ENCODE measurements around the gene PRSS27.

The PRSS27 gene

DNA sequence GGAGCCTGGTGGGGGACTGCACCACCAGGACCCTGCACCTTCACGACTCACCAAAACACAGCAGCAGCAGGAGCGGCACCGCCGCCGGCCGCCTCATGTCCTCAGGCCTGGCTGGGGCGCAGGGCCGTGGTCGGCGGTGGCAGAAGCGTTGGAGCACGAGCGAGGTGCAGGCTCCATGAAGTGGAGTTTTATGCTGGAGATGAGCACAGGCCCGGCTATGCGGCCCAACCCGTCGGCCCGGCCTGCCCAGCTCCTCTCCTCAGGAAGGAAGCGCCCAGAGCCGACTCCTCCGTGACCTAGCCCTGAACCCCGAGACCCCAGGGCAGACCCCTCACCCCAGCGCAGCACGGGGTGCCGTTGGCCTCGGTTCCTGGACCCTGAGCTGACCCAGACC lies at the start of gene PRSS27:
PRSS27 (minus strand) TSS at position 161 of the 394 bp plus-strand sequence; CDS start at position 97, 64 bp downstream.
- DNase-seq: no peak

DNA sequence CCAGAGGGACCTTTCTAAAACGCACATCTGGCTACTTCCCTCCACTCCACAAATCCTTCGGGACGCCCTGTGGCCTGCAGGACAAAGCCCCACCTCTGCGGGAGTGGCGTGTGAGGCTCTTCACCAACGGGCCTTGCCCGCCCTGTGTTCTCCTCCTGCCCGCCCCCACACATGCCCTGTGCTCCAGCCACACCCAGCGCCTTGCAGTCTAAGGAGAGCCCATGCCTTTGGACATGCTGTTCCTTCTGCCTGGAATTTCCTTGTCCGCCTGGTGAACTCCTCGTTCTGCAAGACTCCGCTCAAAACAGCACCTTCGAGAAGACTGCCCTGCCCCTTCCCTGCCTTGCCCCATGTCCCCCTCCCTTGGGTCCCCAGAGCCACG lies 49.6 kb upstream of the PRSS27 start:
- no peak for DNase-seq

DNA sequence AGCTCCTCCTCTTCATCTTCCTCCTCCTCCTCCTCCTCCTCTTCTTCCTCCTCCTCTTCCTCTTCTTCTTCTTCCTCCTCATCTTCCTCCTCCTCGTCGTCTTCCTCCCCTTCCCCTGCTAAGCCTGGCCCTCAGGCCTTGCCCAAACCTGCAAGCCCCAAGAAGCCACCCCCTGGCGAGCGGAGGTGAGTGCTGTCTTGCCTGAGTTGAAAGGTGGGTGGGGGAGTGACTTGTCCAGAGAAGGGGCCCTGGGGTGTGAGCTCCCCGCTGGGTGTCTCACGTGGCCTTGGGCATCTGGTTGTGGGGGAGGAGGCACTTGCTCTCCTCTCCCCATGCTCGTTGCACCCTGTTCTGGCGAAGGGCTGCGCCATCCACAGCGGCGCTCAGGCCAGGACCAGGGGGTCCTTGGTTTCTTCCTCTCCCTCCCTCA lies 49.1 kb upstream of the PRSS27 start:
- no peak for DNase-seq

DNA sequence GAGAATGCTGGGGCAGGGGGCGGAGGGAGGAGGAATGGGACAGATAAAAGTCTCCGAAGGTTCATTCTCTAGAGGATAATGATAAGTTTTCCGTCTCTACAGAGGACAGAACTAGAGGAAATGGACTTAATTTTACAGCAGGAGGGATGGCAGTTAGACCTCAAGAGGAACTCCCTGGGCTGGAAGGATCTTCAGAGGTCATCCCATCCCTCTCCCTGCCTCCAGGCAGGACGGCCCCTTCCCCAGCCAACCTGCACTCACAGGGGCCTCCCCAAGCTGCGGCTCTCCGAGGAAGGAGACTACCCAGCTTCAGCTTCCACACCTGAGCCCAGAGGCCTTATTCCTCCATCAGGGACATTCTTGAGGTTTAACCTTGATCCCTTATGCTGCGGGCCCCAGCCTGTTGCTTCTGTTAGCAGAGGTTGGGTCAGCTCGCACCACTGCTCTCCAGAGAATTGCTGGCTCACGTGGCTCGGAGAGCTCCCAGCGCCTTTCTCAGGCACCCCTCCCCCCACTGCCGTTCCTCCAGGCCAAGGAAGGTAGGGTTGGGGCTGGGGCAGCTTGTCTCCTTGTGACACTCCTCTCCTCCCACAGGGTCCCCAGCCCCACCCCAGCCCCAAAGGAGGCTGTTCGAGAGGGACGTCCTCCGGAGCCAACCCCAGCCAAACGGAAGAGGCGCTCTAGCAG lies 48.5 kb upstream of the PRSS27 start:
- no peak for DNase-seq

DNA sequence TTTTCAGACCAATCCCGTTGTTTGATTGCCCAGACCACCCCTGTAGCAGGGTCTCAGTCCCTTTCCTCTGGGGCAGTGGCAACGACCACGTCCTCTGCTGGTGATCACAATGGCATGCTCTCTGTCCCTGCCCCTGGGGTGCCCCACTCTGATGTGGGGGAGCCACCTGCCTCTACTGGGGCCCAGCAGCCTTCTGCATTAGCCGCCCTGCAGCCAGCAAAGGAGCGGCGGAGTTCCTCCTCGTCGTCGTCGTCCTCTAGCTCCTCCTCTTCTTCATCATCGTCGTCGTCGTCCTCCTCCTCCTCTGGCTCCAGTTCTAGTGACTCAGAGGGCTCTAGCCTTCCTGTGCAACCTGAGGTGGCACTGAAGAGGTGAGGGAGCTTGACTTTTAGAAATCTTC lies 47.9 kb upstream of the PRSS27 start:
- DNase-seq: no peak

DNA sequence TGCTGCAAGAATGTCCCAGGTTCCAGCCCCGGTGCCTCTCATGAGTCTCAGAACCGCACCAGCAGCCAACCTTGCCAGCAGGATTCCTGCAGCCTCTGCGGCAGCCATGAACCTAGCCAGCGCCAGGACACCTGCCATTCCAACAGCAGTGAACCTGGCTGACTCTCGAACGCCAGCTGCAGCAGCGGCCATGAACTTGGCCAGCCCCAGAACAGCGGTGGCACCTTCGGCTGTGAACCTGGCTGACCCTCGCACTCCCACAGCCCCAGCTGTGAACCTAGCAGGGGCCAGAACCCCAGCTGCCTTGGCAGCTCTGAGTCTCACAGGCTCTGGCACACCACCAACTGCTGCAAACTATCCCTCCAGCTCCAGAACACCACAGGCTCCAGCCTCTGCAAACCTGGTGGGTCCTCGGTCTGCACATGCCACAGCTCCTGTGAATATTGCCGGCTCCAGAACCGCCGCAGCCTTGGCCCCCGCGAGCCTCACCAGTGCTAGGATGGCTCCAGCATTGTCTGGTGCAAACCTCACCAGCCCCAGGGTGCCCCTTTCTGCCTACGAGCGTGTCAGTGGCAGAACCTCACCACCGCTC lies 47.2 kb upstream of the PRSS27 start:
- DNase-seq: no peak

DNA sequence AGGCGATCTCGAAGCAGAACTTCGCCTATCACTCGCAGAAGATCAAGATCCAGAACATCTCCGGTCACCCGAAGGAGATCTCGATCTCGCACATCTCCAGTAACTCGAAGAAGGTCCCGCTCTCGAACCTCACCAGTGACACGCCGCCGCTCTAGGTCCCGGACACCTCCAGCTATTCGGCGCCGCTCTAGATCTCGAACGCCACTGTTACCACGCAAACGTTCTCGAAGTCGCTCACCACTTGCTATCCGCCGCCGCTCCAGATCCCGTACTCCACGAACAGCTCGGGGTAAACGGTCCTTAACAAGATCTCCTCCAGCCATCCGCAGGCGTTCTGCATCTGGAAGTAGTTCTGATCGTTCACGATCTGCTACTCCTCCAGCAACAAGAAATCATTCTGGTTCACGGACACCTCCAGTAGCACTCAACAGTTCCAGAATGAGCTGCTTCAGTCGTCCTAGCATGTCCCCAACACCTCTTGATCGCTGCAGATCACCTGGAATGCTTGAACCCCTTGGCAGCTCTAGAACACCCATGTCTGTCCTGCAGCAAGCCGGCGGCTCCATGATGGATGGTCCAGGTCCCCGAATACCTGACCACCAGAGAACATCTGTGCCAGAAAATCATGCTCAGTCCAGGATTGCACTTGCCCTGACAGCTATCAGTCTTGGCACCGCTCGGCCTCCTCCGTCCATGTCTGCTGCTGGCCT lies 46.6 kb upstream of the PRSS27 start:
- no peak for DNase-seq

DNA sequence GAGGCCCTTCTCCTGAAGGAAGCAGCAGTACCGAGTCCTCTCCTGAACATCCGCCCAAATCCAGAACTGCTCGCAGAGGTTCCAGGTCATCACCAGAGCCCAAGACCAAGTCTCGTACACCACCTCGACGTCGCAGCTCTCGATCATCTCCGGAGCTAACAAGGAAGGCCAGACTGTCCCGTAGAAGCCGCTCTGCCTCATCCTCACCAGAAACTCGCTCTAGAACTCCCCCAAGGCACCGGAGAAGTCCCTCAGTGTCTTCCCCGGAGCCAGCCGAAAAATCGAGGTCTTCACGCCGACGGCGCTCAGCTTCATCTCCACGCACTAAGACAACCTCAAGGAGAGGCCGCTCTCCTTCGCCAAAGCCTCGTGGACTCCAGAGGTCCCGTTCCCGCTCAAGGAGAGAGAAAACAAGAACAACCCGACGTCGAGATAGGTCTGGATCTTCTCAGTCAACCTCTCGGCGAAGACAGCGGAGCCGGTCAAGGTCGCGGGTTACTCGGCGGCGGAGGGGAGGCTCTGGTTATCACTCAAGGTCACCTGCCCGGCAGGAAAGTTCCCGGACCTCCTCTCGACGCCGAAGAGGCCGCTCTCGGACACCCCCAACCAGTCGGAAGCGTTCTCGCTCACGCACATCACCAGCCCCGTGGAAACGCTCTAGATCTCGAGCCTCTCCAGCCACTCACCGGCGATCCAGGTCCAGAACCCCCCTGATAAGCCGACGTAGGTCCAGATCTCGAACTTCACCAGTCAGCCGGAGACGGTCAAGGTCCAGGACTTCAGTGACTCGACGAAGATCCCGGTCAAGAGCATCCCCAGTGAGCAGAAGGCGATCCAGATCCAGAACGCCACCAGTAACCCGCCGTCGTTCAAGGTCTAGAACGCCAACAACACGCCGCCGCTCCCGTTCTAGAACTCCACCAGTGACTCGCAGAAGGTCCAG lies 45.7 kb upstream of the PRSS27 start:
- no peak for DNase-seq

DNA sequence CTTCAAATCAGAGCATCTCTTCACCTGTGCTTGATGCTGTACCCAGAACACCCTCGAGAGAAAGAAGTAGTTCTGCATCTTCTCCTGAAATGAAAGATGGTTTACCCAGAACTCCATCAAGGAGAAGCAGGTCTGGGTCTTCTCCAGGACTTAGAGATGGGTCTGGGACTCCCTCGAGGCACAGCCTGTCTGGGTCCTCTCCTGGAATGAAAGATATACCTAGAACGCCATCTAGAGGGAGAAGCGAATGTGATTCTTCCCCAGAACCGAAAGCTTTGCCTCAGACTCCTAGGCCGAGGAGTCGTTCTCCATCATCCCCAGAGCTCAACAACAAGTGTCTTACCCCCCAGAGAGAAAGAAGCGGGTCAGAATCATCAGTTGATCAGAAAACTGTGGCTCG lies 44.7 kb upstream of the PRSS27 start:
- DNase-seq: no peak

DNA sequence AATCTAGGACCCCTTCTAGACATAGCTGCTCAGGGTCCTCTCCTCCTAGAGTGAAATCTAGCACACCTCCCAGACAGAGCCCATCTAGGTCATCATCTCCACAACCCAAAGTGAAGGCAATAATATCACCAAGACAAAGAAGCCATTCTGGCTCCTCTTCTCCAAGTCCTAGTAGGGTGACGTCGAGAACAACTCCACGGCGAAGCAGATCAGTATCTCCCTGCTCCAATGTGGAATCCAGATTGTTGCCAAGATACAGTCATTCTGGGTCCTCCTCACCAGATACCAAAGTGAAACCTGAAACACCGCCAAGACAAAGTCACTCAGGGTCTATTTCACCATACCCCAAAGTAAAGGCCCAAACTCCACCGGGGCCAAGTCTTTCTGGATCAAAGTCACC lies 43.1 kb upstream of the PRSS27 start:
- no peak for DNase-seq

DNA sequence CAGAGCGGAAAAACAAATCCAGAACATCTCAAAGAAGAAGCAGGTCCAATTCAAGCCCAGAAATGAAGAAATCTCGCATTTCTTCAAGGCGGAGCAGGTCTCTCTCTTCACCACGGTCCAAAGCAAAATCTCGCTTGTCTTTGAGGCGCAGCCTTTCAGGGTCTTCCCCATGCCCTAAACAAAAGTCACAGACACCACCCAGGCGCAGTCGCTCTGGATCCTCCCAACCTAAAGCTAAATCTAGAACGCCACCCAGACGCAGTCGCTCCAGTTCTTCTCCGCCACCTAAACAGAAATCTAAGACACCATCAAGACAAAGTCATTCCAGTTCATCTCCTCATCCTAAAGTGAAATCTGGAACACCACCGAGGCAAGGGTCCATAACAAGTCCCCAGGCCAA lies 42.7 kb upstream of the PRSS27 start:
- DNase-seq: no peak

DNA sequence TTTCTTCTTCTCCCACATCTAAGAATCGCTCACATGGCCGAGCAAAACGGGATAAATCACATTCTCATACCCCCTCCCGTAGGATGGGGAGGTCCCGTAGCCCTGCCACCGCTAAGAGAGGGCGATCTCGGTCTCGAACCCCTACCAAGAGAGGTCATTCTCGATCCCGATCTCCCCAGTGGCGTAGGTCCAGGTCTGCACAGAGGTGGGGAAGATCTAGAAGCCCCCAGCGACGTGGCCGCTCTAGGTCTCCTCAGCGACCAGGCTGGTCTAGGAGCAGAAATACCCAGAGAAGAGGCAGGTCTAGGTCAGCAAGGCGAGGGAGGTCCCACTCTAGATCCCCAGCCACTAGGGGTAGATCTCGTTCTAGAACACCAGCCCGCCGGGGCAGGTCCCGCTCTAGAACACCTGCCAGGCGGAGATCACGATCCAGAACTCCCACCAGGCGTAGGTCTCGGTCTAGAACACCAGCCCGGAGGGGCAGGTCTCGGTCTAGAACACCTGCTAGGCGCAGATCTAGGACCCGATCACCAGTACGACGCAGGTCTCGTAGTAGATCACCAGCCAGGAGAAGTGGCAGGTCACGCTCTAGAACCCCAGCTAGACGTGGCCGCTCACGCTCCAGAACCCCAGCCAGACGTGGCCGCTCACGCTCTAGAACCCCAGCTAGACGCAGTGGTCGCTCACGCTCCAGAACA lies 42.0 kb upstream of the PRSS27 start:
- no peak for DNase-seq

DNA sequence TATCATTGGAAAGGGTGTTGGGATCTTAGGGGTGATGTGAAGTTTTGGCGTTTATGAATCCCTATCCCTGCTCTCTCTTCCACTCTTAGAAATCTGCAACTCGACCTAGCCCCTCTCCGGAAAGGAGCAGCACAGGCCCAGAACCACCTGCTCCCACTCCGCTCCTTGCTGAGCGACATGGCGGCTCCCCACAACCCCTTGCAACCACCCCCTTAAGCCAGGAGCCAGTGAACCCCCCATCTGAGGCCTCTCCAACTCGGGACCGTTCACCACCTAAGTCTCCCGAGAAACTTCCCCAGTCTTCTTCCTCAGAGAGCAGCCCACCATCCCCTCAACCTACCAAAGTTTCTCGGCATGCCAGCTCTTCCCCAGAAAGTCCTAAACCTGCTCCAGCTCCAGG lies 41.4 kb upstream of the PRSS27 start:
- DNase-seq: no peak

DNA sequence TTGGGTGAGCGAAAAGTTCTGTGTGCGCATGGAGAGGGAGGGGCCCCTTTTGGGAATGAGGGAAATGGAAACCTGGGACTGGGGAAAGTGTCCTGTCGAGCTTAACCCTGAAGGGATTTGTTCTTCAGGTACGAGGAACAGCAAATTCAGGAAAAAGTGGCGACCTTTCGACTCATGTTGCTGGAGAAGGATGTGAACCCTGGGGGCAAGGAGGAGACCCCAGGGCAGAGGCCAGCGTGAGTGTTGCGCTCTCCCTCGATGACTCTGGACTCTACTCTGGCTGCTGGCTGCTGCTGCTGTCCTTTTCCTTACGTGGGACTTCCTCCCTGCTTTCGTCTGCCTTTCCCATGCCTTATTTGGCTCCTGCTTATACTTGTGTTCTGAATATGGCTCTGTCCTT lies 37.3 kb upstream of the PRSS27 start:
- no peak for DNase-seq

DNA sequence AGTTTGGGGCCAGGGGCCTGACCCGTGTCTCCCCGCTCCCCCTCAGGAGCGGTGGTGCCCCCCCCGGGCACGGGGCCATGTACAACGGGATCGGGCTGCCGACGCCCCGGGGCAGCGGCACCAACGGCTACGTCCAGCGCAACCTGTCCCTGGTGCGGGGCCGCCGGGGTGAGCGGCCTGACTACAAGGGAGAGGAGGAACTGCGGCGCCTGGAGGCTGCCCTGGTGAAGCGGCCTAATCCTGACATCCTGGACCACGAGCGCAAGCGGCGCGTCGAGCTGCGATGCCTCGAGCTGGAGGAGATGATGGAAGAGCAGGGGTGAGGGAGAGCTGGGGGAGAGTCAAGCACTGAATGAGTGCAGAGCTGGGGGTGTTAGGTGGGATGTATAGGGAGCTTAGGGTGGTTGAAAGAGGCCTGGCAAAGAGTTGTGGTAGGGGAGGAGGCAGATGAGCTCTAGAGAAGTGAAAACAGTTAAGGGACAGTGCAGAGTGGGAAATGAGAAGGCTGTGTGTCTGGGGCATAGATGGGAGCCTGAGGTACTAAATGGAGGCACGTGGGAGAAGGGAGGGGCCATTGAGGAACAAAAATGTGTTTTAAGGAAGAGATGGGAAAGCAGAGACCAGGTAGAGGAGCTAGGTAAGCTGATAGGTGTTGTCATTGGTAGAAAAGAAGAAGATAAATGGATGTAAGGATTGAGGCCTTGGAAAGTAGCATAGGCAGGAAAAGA lies 36.4 kb upstream of the PRSS27 start:
- DNase-seq: no peak

DNA sequence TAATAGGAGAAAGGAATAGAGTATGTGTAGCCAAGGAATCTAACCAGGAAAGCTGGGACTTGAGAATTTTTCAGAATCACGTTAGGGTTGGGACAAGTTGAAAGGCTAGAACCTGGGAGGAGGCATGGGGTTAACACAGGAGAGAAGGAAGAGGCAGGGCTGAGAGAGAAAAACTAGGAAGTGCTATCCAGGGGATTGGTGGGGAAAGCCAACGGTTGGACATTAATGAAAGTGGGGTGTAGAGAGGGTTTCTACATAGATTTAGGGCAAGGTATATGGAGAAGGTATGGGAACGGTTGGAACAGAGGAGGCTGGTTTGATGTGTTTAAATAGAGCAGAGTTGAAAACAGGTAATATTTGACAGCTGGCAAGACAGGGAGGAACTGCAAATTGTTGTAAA lies 35.1 kb upstream of the PRSS27 start:
- DNase-seq: no peak

DNA sequence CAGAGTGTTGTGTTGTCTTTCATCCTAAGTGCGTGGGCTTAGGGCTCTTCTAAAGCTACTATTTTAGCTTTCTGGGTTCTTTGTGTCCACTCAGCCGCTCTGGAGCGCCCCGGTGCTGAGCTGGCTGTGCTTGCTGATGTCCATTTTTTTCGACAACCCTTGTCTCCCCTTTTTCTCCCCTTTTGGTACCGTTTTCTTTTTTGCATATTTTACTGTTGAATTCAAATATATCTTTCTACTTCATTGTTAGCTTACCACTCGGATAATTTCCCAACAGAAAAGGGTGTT lies 33.7 kb upstream of the PRSS27 start:
- DNase-seq: no peak

DNA sequence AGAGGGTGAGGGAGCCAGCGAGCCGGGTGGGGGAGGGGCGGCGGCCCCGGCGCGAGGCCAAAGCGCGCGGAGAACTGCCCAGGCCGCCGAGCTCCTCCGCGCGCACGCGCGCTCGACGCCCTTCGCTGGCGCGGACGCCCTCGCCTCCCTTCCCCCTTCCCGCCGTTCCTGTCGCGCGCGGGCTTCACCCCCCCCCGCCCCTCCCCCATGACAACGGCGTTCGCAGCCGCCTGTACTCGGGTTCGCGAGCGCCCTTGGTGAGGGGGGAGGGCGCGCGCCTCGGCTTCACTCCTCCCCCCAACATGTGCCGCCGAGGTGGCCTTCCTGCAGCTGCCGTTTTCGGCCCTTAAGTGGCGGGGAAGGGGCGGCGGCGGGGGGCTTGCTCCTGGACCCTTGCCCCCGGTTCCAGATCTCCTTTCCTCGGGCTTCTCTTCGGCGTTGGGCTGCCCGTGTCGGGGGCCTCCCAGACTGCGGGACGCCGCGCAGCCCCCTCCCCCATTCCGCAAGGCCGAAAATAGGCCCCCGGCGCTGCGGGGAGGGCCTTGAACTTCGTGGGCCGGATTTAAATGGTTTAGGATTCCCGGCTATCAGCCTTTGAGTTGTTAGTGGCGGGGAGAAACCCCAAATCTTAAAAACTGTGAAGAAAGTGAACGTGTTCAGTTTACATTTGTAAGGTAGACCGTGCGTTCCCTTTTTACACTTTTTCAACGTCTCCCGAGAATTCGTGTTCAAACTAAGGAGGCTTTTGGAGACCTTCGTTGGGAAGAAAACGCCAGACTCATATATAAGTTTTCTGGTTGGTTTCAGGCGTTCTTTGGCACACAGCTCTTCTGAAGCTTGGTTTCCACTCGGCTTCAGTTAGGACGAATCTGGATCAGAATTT lies 33.1 kb upstream of the PRSS27 start:
- peak; percentile 77 to 80 for DNase-seq

DNA sequence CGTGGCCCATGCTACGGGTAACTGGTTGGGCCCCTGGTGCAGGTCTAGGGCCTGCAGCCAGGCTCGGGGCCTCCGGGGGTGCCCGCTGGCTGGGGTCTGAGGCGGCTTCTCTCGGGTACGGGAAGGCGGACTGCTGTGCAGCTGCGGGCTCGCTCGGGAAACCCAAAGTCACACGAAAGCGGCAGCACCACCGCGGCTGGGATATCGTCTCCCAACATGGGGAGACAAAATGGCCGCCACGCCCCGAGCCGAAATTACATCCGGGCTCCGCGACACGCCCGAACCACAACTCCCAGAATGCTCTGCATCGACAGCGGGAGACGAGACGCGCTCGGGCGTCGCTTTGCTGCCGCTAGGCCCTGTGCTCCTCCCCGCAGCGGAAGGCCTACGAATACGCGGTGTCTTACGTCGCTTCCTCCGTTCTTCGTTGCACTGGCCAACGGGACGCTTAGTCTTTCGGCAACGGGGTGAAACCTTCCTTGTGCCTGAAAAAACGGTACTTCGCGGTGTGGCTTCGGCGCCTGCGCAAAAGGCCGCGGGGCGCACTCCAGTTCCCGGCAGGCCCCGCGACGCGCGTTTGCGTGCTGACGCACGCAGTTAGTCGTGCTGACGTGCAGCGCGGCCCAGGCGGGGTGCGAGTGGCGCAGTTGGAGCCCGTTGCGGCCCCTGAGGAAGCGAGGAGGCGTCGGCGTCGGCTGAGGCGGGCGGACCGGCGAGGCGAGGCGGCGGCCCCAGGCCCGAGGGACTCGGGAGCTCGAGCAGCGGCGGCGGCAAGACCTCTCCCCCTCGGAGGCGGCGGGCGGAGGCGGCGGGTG lies 32.2 kb upstream of the PRSS27 start, which contains the start of gene SRRM2:
SRRM2 (plus strand) TSS at position 604 of the 815 bp plus-strand sequence. CDS start 3,727 bp downstream, outside the sequence.
- peak; percentile 93 to 95 for DNase-seq

DNA sequence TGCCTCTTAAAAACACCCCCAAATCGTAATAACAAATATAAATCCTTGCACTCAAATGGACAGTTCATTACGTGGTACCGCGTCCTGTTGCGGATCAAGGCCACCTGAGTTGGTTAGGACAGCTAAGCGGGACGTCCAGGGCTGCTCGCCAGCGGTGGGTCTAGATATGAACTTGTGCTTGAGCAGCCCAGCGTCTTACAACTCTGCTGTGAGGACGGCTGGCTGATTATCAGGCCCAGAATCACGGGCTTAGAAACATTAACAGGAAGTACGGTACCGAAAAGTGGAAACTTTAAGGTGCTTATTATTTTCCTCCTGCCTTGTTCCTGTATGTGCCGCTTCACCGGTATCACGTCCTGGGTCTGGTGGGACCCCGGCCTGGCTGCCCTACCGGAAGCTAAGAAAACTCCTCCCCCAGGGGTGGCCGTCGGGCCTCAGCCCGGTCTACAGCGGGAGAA lies 31.6 kb upstream of the PRSS27 start:
- no peak for DNase-seq
